GM12878 (cell line): ENCODE data around the gene MED13L. TPM values are rescaled to one million over a fixed set of nuclear protein-coding genes. Genes with fewer than 3 reads are reported as not detected.

Experiments used
- ATAC-seq: fragments of 200-7000 bp; cut with Tn5 transposase; 3 replicates; pipeline ENCODE4 v1.9.1; 2020; ENCODE audit warnings: mild to moderate bottlenecking, moderate library complexity
- BruUV-seq: library from RNA; stranded (reverse); fragments of 400-500 nt; replicated peaks from 2 replicates; lab custom pipeline; 2021; lab: Mats Ljungman, UMichigan
- CTCF ChIA-PET: fragments of 300-600 bp; sonication (Branson Sonifier 250); formaldehyde crosslinking; extraction: SDS; loops from one replicate; lab custom pipeline; 2021; ENCODE audit warnings: inconsistent platforms; lab: Yijun Ruan, JAX
- POLR2A ChIA-PET: fragments of 350-600 bp; formaldehyde crosslinking; extraction: SDS; loops from one replicate; lab custom pipeline; 2021; ENCODE audit warnings: inconsistent platforms; lab: Charles Lee
- RAD21 ChIA-PET: fragments of 300-600 bp; sonication (Branson Sonifier 250); formaldehyde crosslinking; loops from one replicate; lab custom pipeline; 2023; ENCODE audit warnings: antibody characterized with exemption; ENCODE audit not compliant: unreplicated experiment; lab: Charles Lee
- SMC1A ChIA-PET: fragments of 300-600 bp; sonication (Branson Sonifier 250); formaldehyde crosslinking; loops from one replicate; lab custom pipeline; 2023; ENCODE audit not compliant: unreplicated experiment, uncharacterized antibody; lab: Charles Lee
- DNase-seq: peaks from one replicate; pipeline ENCODE4 v3.0.0-alpha.2; 2011; ENCODE audit warnings: low read depth, low spot score
- FAIRE-seq: peaks from 3 replicates; lab custom pipeline; 2011; peaks lifted over from hg19 to GRCh38; lab: Jason Lieb, UNC
- H2AFZ ChIP-seq: 2 replicates; pipeline ENCODE4 v1.6.0; 2011; ENCODE audit warnings: low read depth, low read length, control low read depth; ENCODE audit not compliant: control insufficient read depth
- H3K27ac ChIP-seq: 2 replicates; pipeline ENCODE4 v1.5.1; 2011; ENCODE audit warnings: control low read depth; ENCODE audit not compliant: control insufficient read depth, insufficient read depth
- H3K27me3 ChIP-seq, 2 experiments: replicated peaks in 1 of 2; 2 replicates each; pipeline versions ENCODE4 v1.6.0 to v1.6.1; 2011; ENCODE audit warnings: low read length in 1 of 2; ENCODE audit not compliant: control insufficient read depth in 2 of 2, insufficient read depth in 2 of 2
- H3K36me3 ChIP-seq, 2 experiments: 2 replicates each; pipeline ENCODE4 v1.5.1; 2011; ENCODE audit warnings: low read length in 1 of 2; ENCODE audit not compliant: control insufficient read depth in 2 of 2, insufficient read depth in 2 of 2
- H3K4me1 ChIP-seq: 2 replicates; pipeline ENCODE4 v1.6.1; 2011; ENCODE audit warnings: mild to moderate bottlenecking, low read length, moderate library complexity, mixed read lengths; ENCODE audit not compliant: control insufficient read depth, insufficient read depth
- H3K4me2 ChIP-seq: 2 replicates; pipeline ENCODE4 v1.6.0; 2011; ENCODE audit warnings: control low read depth; ENCODE audit not compliant: control insufficient read depth, insufficient read depth
- H3K4me3 ChIP-seq: fragments of 200-600 bp; sonication (generic); 2 replicates; pipeline ENCODE4 v1.5.1; 2016
- H3K79me2 ChIP-seq: 2 replicates; pipeline ENCODE4 v1.6.0; 2011; ENCODE audit warnings: low read length; ENCODE audit not compliant: control insufficient read depth, insufficient read depth
- H3K9ac ChIP-seq: 2 replicates; pipeline ENCODE4 v1.8.0; 2011; ENCODE audit warnings: low read length, control low read depth, mixed read lengths; ENCODE audit not compliant: control insufficient read depth, insufficient read depth
- H3K9me3 ChIP-seq: replicated peaks from 3 replicates; pipeline ENCODE4 v1.5.1; 2011; ENCODE audit warnings: mild to moderate bottlenecking, low read length; ENCODE audit not compliant: control insufficient read depth, insufficient read depth
- H4K20me1 ChIP-seq: 2 replicates; pipeline ENCODE4 v1.6.0; 2011; ENCODE audit not compliant: control insufficient read depth, insufficient read depth
- ETV6 ChIP-seq, 2 experiments: fragments of 450-650 bp in 1 of 2; IDR thresholded peaks in 1 of 2; conservative IDR thresholded peaks in 1 of 2; 2 replicates each; pipeline ENCODE4 v1.6.1; 2014; ENCODE audit warnings: antibody characterized with exemption in 1 of 2, borderline replicate concordance in 1 of 2, low read depth in 1 of 2, mild to moderate bottlenecking in 1 of 2, moderate library complexity in 1 of 2
- KDM1A ChIP-seq: fragments of 200-600 bp; sonication (generic); IDR thresholded peaks from 2 replicates; pipeline ENCODE4 v1.6.1; 2016; ENCODE audit warnings: borderline replicate concordance
- NR2C1 ChIP-seq: fragments of 450-650 bp; IDR thresholded peaks from 2 replicates; pipeline ENCODE4 v1.6.1; 2017; ENCODE audit warnings: antibody characterized with exemption, mild to moderate bottlenecking, moderate library complexity
- RAD21 ChIP-seq: IDR thresholded peaks from 2 replicates; pipeline ENCODE4 v1.6.1; 2011; ENCODE audit warnings: mild to moderate bottlenecking, low read depth, low read length, moderate library complexity; ENCODE audit not compliant: insufficient read depth
- RELA ChIP-seq: fragments of 450-650 bp; IDR thresholded peaks from 2 replicates; pipeline ENCODE4 v1.8.0; 2014; ENCODE audit warnings: borderline replicate concordance; ENCODE audit not compliant: partially characterized antibody
- SREBF2 ChIP-seq: IDR thresholded peaks from 2 replicates; pipeline ENCODE4 v1.6.1; 2012; ENCODE audit warnings: mild to moderate bottlenecking, low read length
- YBX1 ChIP-seq: fragments of 450-650 bp; IDR thresholded peaks from 2 replicates; pipeline ENCODE4 v1.6.1; 2016; ENCODE audit warnings: antibody characterized with exemption
- ZBTB40 ChIP-seq: fragments of 450-650 bp; IDR thresholded peaks from 2 replicates; pipeline ENCODE4 v1.6.1; 2016; ENCODE audit warnings: mild to moderate bottlenecking, moderate library complexity, borderline replicate concordance
- WGBS: methylation state at CpG from one replicate; pipeline ENCODE4 v1.1.6; 2016; ENCODE audit warnings: low lambda C conversion rate; ENCODE audit not compliant: insufficient replicate concordance, insufficient coverage; ENCODE audit errors: missing lambda C conversion rate; 5-methylcytosine and 5-hydroxymethylcytosine counted together
- in situ Hi-C: fragments of 300-500 bp; cut with MboI; formaldehyde crosslinking; loops from 9 replicates; pipeline ENCODE4 v1.14.3; 2018; ENCODE audit warnings: mixed read lengths
- intact Hi-C: fragments of 100-400 bp; cut with micrococcal nuclease; formaldehyde crosslinking; loops from one replicate; pipeline ENCODE4 v1.14.2; 2022; ENCODE audit not compliant: unreplicated experiment
- polyA plus RNA-seq, 11 experiments: library from polyadenylated mRNA; depleted of rRNA in 4 of 11; unstranded in 6 of 11; stranded (reverse) in 5 of 11; fragments of >200 nt; fragmentation: Nextera tagmentation in 4 of 11; fragmentation: Illumina TruSeq in 1 of 11; extraction: Ambion mirVana in 4 of 11; extraction: Trizol in 1 of 11; gene quantifications; 1 replicate in 1 of 11; 2 replicates in 10 of 11; pipeline versions ENCODE4 v1.2.1 to v1.2.3, GENCODE V29; 2011 to 2016; ENCODE audit warnings: inconsistent platforms in 2 of 11, missing spikeins in 2 of 11, low read depth in 1 of 11
- total RNA-seq, 4 experiments: library from RNA; depleted of rRNA in 3 of 4; stranded (reverse); fragments of >200 nt in 3 of 4; fragmentation: Illumina TruSeq in 1 of 4; extraction: Trizol in 1 of 4; gene quantifications; 2 replicates each; pipeline versions ENCODE4 v1.2.1 to v1.2.3, GENCODE V29; 2013 to 2021
- TF ChIP-seq, protein P1 (sequence below): fragments of 450-650 bp; IDR thresholded peaks from 2 replicates; pipeline ENCODE4 v1.6.1; 2017; ENCODE audit warnings: mild to moderate bottlenecking, moderate library complexity
- TF ChIP-seq, protein P2 (sequence below): IDR thresholded peaks from 2 replicates; pipeline ENCODE4 v1.6.1; 2011; ENCODE audit warnings: low read depth, low read length, improper control_type of control experiment, borderline replicate concordance
- TF ChIP-seq, protein P3 (sequence below): fragments of 150-350 bp; IDR thresholded peaks from 2 replicates; pipeline ENCODE4 v1.6.1; 2016; ENCODE audit warnings: low read depth, low read length

The MED13L gene
- total and polyA plus RNA-seq, 10 of the 15 experiments (the other 5 are each of a cell fraction or from before 2014, with no cell fraction given) = 3.7 to 30.1 (median 9.1) TPM

- DNase-seq (no peak), ATAC-seq (no peak), FAIRE-seq (no peak)
- SMC1A ChIA-PET = no interaction called here
- intact Hi-C loops (no loop called here), in situ Hi-C loops (no loop called here)
- Histone ChIP-seq H3K79me2 (no peaks in the 10 kb centered on the region), H4K20me1 (no peaks in the 10 kb centered on the region), H2AFZ (no peak overlapping the region), H3K27ac (no peak overlapping the region), H3K4me2 (no peak overlapping the region), H3K4me1 (no peaks in the 10 kb centered on the region), H3K9ac (no peak overlapping the region), H3K9me3 (no peaks in the 10 kb centered on the region; the same call in 2 of the 3 replicates), H3K36me3 (no peaks in the 10 kb centered on the region), H3K4me3 (no peak overlapping the region), H3K27me3 (peaks cover 0 to 8% of the 10 kb centered on the region in 2 experiments; a peak in 3 of 4 replicates)
- no TSS peak for BruUV-seq
- RAD21 ChIA-PET = no interaction called here
- CTCF ChIA-PET = no interaction called here
- POLR2A ChIA-PET = no interaction called here
- 50% methylated on average over 2 of the region's 2 CpGs for WGBS
- TF ChIP-seq YBX1 = no peak
- no peak for TF ChIP-seq KDM1A
- TF ChIP-seq ETV6 (conservative IDR thresholded peaks at IDR 0.05 in 1 of 2, IDR thresholded peaks at IDR 0.05 in 1 of 2; ENCODE audit: borderline replicate concordance in 1 of 2, low read depth in 1 of 2) = no peak
- TF ChIP-seq, protein P1, sequence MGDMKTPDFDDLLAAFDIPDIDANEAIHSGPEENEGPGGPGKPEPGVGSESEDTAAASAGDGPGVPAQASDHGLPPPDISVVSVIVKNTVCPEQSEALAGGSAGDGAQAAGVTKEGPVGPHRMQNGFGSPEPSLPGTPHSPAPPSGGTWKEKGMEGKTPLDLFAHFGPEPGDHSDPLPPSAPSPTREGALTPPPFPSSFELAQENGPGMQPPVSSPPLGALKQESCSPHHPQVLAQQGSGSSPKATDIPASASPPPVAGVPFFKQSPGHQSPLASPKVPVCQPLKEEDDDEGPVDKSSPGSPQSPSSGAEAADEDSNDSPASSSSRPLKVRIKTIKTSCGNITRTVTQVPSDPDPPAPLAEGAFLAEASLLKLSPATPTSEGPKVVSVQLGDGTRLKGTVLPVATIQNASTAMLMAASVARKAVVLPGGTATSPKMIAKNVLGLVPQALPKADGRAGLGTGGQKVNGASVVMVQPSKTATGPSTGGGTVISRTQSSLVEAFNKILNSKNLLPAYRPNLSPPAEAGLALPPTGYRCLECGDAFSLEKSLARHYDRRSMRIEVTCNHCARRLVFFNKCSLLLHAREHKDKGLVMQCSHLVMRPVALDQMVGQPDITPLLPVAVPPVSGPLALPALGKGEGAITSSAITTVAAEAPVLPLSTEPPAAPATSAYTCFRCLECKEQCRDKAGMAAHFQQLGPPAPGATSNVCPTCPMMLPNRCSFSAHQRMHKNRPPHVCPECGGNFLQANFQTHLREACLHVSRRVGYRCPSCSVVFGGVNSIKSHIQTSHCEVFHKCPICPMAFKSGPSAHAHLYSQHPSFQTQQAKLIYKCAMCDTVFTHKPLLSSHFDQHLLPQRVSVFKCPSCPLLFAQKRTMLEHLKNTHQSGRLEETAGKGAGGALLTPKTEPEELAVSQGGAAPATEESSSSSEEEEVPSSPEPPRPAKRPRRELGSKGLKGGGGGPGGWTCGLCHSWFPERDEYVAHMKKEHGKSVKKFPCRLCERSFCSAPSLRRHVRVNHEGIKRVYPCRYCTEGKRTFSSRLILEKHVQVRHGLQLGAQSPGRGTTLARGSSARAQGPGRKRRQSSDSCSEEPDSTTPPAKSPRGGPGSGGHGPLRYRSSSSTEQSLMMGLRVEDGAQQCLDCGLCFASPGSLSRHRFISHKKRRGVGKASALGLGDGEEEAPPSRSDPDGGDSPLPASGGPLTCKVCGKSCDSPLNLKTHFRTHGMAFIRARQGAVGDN = no peak
- no peak for TF ChIP-seq RAD21
- TF ChIP-seq ZBTB40 = no peak
- TF ChIP-seq, protein P2, sequence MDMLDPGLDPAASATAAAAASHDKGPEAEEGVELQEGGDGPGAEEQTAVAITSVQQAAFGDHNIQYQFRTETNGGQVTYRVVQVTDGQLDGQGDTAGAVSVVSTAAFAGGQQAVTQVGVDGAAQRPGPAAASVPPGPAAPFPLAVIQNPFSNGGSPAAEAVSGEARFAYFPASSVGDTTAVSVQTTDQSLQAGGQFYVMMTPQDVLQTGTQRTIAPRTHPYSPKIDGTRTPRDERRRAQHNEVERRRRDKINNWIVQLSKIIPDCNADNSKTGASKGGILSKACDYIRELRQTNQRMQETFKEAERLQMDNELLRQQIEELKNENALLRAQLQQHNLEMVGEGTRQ = no peak
- TF ChIP-seq RELA = no peak
- TF ChIP-seq NR2C1 = no peak
- TF ChIP-seq, protein P3, sequence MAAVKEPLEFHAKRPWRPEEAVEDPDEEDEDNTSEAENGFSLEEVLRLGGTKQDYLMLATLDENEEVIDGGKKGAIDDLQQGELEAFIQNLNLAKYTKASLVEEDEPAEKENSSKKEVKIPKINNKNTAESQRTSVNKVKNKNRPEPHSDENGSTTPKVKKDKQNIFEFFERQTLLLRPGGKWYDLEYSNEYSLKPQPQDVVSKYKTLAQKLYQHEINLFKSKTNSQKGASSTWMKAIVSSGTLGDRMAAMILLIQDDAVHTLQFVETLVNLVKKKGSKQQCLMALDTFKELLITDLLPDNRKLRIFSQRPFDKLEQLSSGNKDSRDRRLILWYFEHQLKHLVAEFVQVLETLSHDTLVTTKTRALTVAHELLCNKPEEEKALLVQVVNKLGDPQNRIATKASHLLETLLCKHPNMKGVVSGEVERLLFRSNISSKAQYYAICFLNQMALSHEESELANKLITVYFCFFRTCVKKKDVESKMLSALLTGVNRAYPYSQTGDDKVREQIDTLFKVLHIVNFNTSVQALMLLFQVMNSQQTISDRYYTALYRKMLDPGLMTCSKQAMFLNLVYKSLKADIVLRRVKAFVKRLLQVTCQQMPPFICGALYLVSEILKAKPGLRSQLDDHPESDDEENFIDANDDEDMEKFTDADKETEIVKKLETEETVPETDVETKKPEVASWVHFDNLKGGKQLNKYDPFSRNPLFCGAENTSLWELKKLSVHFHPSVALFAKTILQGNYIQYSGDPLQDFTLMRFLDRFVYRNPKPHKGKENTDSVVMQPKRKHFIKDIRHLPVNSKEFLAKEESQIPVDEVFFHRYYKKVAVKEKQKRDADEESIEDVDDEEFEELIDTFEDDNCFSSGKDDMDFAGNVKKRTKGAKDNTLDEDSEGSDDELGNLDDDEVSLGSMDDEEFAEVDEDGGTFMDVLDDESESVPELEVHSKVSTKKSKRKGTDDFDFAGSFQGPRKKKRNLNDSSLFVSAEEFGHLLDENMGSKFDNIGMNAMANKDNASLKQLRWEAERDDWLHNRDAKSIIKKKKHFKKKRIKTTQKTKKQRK = no peak
- no peak for TF ChIP-seq SREBF2
Observed at GRCh38 chr12:116298578-116298977, 21.1 kb upstream of the MED13L start.
